ENCODE measurements around the gene LBR. TPM values are rescaled to one million over a fixed set of nuclear protein-coding genes. Genes with fewer than 3 reads are reported as not detected.

LBR gene
- total RNA-seq (2022): 98.5 and 106 TPM in 2 replicates
- percentile 92 among the genes with signal in this experiment for Bru-seq, nascent RNA
- percentile 98 among the genes with signal in this experiment for BruChase-seq, experiment 1, labeled RNA remaining after a 6-hour chase
- BruChase-seq, experiment 2, labeled RNA remaining after a 2-hour chase: percentile 97 among the genes with signal in this experiment
- long read RNA-seq, transcript LBR-201 (14 exons, 3,745 nt): major isoform, 359 of 407 reads
- long read RNA-seq, partial matches to known transcripts: 15 of 407 reads
- long read RNA-seq, other reads (novel, unspliced or antisense): 27 of 407 reads

DNA sequence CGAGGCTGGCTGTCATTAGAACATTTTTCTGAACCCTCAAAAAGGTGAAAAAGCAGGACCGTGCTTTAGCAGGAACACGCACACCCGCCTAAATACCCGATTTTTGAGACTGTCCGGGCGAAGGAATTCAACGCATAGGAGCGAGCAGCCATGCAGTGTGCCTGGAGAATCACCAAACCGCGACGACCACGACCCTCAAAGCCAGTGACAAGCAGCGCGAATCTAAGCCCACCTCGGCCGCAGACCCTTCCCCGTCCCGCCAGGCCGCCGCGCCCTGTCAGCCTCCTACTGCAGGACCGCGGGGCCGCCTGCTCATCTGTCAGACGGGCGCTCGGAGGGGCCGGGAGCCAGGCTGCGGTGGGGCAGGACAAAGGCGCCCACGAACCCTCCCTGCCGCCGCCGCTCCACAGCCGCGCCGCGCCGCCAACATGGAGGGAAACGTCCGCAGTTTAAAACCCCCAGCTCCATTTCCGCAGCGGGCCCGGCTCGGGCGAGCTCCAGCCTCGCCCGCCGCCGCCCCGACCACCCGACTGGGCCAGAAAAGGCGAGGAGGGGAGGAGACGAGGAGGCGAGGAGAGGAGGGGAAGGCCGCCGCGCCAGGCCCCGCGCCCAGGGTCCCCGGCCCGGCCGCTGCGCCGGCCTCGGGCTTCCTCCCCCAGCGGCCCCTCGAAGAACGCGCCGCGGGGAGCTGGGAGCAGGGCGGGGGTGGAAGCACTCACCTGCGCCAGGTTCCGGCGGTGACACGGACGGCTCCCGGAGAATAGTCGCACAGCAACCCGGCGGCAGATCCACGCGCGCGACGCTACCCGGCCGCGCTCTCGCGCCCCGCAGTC, at the start of gene LBR:
Gene LBR, minus strand, starts transcription at position 804 of the 833 bp plus-strand sequence. CDS start 3,963 bp downstream, outside the sequence.
- Mint-ChIP-seq H3K36me3 (ENCODE audit: insufficient read depth, unreplicated experiment) (peaks cover 4% of the 10 kb centered on the region), H3K4me1 (ENCODE audit: insufficient read depth, unreplicated experiment) (peaks cover 44% of the 10 kb centered on the region), H3K27me3 (ENCODE audit: insufficient read depth, unreplicated experiment) (no peaks in the 10 kb centered on the region), H3K27ac (ENCODE audit: low read depth, unreplicated experiment) (peak within 1 kb of the TSS; percentile 20), H3K4me3 (ENCODE audit: unreplicated experiment) (peak within 1 kb of the TSS; percentile 75), H3K9me3 (ENCODE audit: unreplicated experiment) (no peaks in the 10 kb centered on the region)
- intact Hi-C loops (cut with micrococcal nuclease): loop anchor here (1.0 to 5.0 kb wide), 3 partner anchors 18 to 108 kb away; no protein-coding TSS in a partner anchor
- TF ChIP-seq, protein P1, sequence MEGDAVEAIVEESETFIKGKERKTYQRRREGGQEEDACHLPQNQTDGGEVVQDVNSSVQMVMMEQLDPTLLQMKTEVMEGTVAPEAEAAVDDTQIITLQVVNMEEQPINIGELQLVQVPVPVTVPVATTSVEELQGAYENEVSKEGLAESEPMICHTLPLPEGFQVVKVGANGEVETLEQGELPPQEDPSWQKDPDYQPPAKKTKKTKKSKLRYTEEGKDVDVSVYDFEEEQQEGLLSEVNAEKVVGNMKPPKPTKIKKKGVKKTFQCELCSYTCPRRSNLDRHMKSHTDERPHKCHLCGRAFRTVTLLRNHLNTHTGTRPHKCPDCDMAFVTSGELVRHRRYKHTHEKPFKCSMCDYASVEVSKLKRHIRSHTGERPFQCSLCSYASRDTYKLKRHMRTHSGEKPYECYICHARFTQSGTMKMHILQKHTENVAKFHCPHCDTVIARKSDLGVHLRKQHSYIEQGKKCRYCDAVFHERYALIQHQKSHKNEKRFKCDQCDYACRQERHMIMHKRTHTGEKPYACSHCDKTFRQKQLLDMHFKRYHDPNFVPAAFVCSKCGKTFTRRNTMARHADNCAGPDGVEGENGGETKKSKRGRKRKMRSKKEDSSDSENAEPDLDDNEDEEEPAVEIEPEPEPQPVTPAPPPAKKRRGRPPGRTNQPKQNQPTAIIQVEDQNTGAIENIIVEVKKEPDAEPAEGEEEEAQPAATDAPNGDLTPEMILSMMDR (IDR thresholded peaks at IDR 0.05; ENCODE audit: unreplicated experiment): no peak
- BruUV-seq (replicated peaks): no TSS peak
- peak; percentile 66 for DNase-seq (ENCODE audit: unreplicated experiment)
- POLR2A ChIA-PET: interaction anchor here (0.6 to 11.9 kb wide), 31 partner anchors 11 to 929 kb away, joined by 3 to 611 read pairs (median 4); partner anchors contain the start of genes DNAH14, H3-3A, SRP9 and TMEM63A
- CTCF ChIA-PET: interaction anchor here (0.7 to 5.7 kb wide), 10 partner anchors 9 to 382 kb away, joined by 3 to 48 read pairs (median 5); partner anchors contain the start of gene EPHX1

DNA sequence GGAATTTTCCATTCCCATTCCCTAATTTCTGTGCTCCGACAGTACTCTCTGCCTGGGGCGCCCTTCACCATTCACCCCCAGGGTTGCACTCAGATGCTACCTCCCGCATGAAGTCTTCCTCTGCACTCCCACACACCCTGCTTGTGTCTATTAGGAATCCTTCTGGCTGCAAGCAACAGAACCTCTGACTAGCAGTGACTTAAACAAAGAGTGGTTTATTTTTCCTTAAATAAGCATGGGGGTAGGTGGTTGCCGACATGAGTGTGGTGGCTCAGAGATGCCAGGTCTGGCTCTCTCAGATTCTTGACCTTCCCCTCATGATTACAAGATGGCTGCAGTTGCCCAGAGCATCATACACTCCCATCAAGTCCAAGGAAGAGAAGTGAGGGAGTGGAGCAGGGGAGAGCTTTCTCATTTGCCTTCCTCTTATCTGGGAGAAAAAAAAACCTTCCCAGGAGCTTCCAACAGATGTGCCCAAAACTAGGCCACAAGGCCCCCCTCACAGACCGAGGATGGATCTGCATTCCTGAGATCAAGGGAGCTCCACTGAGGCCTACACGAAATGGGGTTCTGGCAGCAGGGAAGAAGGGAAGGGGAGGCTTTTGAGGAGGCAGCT, 49.6 kb upstream of the LBR start:
- TF ChIP-seq, protein P1 (IDR thresholded peaks at IDR 0.05; ENCODE audit: unreplicated experiment): no peak
- H3K27me3 Mint-ChIP-seq (ENCODE audit: insufficient read depth, unreplicated experiment): peaks cover 12% of the 10 kb centered on the region
- H3K9me3 Mint-ChIP-seq (ENCODE audit: unreplicated experiment): no peaks in the 10 kb centered on the region
- DNase-seq (ENCODE audit: unreplicated experiment): no peak
- no TSS peak for BruUV-seq (replicated peaks)
- peaks cover 7% of the 10 kb centered on the region for H3K4me1 Mint-ChIP-seq (ENCODE audit: insufficient read depth, unreplicated experiment)
- no peaks in the 10 kb centered on the region for H3K36me3 Mint-ChIP-seq (ENCODE audit: insufficient read depth, unreplicated experiment)
- POLR2A ChIA-PET: interaction anchor here (0.7 to 2.1 kb wide), 9 partner anchors 13 to 370 kb away, joined by 3 to 8 read pairs (median 4); no protein-coding TSS in a partner anchor
- no peak overlapping the region for H3K27ac Mint-ChIP-seq (ENCODE audit: low read depth, unreplicated experiment)
- intact Hi-C loops (cut with micrococcal nuclease): no loop called here
- CTCF ChIA-PET: interaction anchor here (0.5 to 27.3 kb wide), 19 partner anchors 7 to 648 kb away, joined by 3 to 712 read pairs (median 4); partner anchors contain the start of gene SRP9
- no peak overlapping the region for H3K4me3 Mint-ChIP-seq (ENCODE audit: unreplicated experiment)

DNA sequence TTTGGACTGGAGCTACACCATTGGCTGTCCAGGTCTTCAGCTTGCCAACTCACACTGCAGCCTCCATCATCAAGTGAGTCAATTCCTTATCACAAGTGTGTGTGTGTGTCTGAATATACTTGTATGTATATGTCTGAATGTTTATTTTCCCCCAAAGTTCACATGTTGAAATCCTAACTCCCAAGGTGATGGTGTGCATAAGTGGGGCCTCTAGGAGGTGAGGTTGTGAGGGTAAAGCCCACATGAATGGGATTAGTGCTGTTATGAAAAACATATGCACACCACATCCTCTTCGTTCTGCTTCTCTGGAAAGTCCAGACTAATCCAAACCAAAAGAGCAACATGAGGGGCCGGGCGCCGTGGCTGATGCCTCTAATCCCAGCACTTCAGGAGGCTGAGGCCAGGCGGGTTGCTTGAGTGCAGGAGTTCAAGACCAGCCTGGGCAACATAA, 48.7 kb upstream of the LBR start:
- peaks cover under 1% of the 10 kb centered on the region for H3K4me1 Mint-ChIP-seq (ENCODE audit: insufficient read depth, unreplicated experiment)
- no peak for DNase-seq (ENCODE audit: unreplicated experiment)
- CTCF ChIA-PET: interaction anchor here (0.6 to 27.3 kb wide), 17 partner anchors 8 to 649 kb away, joined by 3 to 712 read pairs (median 7); partner anchors contain the start of gene SRP9
- BruUV-seq (replicated peaks): no TSS peak
- H3K27me3 Mint-ChIP-seq (ENCODE audit: insufficient read depth, unreplicated experiment): peaks cover 3% of the 10 kb centered on the region
- no peak overlapping the region for H3K4me3 Mint-ChIP-seq (ENCODE audit: unreplicated experiment)
- intact Hi-C loops (cut with micrococcal nuclease): no loop called here
- H3K9me3 Mint-ChIP-seq (ENCODE audit: unreplicated experiment): no peaks in the 10 kb centered on the region
- TF ChIP-seq, protein P1 (IDR thresholded peaks at IDR 0.05; ENCODE audit: unreplicated experiment): no peak
- no peak overlapping the region for H3K27ac Mint-ChIP-seq (ENCODE audit: low read depth, unreplicated experiment)
- POLR2A ChIA-PET: interaction anchor here (0.7 to 1.4 kb wide), 3 partner anchors 19 to 173 kb away, joined by 3 to 4 read pairs (median 4); no protein-coding TSS in a partner anchor
- no peaks in the 10 kb centered on the region for H3K36me3 Mint-ChIP-seq (ENCODE audit: insufficient read depth, unreplicated experiment)

Data from MCF 10A (cell line).